ELF-1 (cell line): Measurements from ENCODE around the gene FOXP1.

Experiments
- DNase-seq: peaks from one replicate; pipeline ENCODE4 v3.0.0-alpha.2; 2016; ENCODE audit warnings: low read depth, low spot score

FOXP1 gene

GRCh38 chr3:71583566-71584393 lies at the start of gene FOXP1:
Gene FOXP1, minus strand, starts transcription at chr3:71583728. Its CDS starts 385,347 bp downstream, at chr3:71198381.
- peak; percentile 72 for DNase-seq

- DNase-seq, result no peak
Observed at GRCh38 chr3:71629711-71630110, 46.2 kb upstream of the FOXP1 start.

- DNase-seq, result no peak
Observed at GRCh38 chr3:71629289-71629688, 45.8 kb upstream of the FOXP1 start.

GRCh38 chr3:71628522-71628921 lies 45.0 kb upstream of the FOXP1 start:
- no peak for DNase-seq

- no peak for DNase-seq
Observed at GRCh38 chr3:71625676-71626075, 42.1 kb upstream of the FOXP1 start.

- DNase-seq, result no peak
Observed at GRCh38 chr3:71621825-71622537, 38.5 kb upstream of the FOXP1 start.

- no peak for DNase-seq
Observed at GRCh38 chr3:71618538-71618937, 35.0 kb upstream of the FOXP1 start.

GRCh38 chr3:71616571-71617021 lies 33.1 kb upstream of the FOXP1 start:
- DNase-seq, result no peak

- DNase-seq, result no peak
Observed at GRCh38 chr3:71614869-71615268, 31.3 kb upstream of the FOXP1 start.

GRCh38 chr3:71614426-71614825 lies 30.9 kb upstream of the FOXP1 start:
- no peak for DNase-seq

- DNase-seq, result no peak
Observed at GRCh38 chr3:71611099-71611498, 27.6 kb upstream of the FOXP1 start.

GRCh38 chr3:71607364-71607763 lies 23.8 kb upstream of the FOXP1 start:
- DNase-seq, result no peak

GRCh38 chr3:71606582-71606981 lies 23.1 kb upstream of the FOXP1 start:
- no peak for DNase-seq

GRCh38 chr3:71602256-71602655 lies 18.7 kb upstream of the FOXP1 start:
- no peak for DNase-seq

GRCh38 chr3:71601811-71602210 lies 18.3 kb upstream of the FOXP1 start:
- DNase-seq, result no peak

- DNase-seq, result no peak
Observed at GRCh38 chr3:71600646-71601288, 17.2 kb upstream of the FOXP1 start.

- no peak for DNase-seq
Observed at GRCh38 chr3:71599416-71599815, 15.9 kb upstream of the FOXP1 start.

GRCh38 chr3:71598292-71598691 lies 14.8 kb upstream of the FOXP1 start:
- DNase-seq, result no peak

GRCh38 chr3:71597286-71597685 lies 13.8 kb upstream of the FOXP1 start:
- no peak for DNase-seq

- DNase-seq, result no peak
Observed at GRCh38 chr3:71593106-71593505, 9.6 kb upstream of the FOXP1 start.

GRCh38 chr3:71591101-71591500 lies 7.6 kb upstream of the FOXP1 start:
- no peak for DNase-seq

- no peak for DNase-seq
Observed at GRCh38 chr3:71589132-71589531, 5.6 kb upstream of the FOXP1 start.
